K562 treated with DMSO at 1 percent for 4 hours (cell line): ENCODE data around the gene TRIM69. TPM values are rescaled to one million over a fixed set of nuclear protein-coding genes. Genes with fewer than 3 reads are reported as not detected.

Experiments
- total RNA-seq: library from RNA; unstranded; fragments of 300-600 nt; gene quantifications from 2 replicates; pipeline ENCODE4 v1.2.3, GENCODE V29; 2022; ENCODE audit not compliant: insufficient read depth

TRIM69 gene
- total RNA-seq, result 2.9 and 7.1 TPM in 2 replicates

GRCh38 chr15:44736181-44736765 is at the start of gene TRIM69:
TSS of gene TRIM69 (plus strand) at chr15:44736528. CDS start at chr15:44736705, 177 bp downstream.

GRCh38 chr15:44711096-44711742 is 25.1 kb upstream of the TRIM69 start, which contains the start of the genes B2M and PATL2:
TSS of gene B2M (plus strand) at chr15:44711517. CDS start at chr15:44711547, 30 bp downstream.
TSS of gene PATL2 (minus strand) at chr15:44711323. CDS start at chr15:44676490, 34,833 bp downstream.

Other genes starting within 250 kb of the TRIM69 start
- gene EIF3J, start 199.4 kb upstream of the TRIM69 start, total RNA-seq, result 62.4 and 64.0 TPM in 2 replicates
- gene SPG11, start 72.9 kb upstream of the TRIM69 start, total RNA-seq, result 27.0 and 40.0 TPM in 2 replicates
- not detected in 2 replicates for gene PATL2, start 25.2 kb upstream of the TRIM69 start, total RNA-seq
- 1,267 and 1,452 TPM in 2 replicates for gene B2M, start 25.0 kb upstream of the TRIM69 start, total RNA-seq
- not detected in 2 replicates for gene TERB2, start 220.2 kb downstream of the TRIM69 start, total RNA-seq